SK-N-SH (cell line): ENCODE measurements around the gene BBX. TPM values are rescaled to one million over a fixed set of nuclear protein-coding genes. Genes with fewer than 3 reads are reported as not detected.

Source experiments
- CTCF ChIA-PET: fragments of 300-600, 350-600 bp; formaldehyde crosslinking; extraction: SDS; loops from one replicate; lab custom pipeline; 2021; lab: Yijun Ruan, JAX
- POLR2A ChIA-PET: fragments of 350-600 bp; sonication (Branson Sonifier 250); formaldehyde crosslinking; extraction: SDS; loops from one replicate; lab custom pipeline; 2020; ENCODE audit warnings: antibody characterized with exemption, inconsistent platforms; lab: Yijun Ruan, JAX
- DNase-seq: peaks from one replicate; pipeline ENCODE4 v3.0.0; 2012
- H2AFZ ChIP-seq: fragments of 200-600 bp; sonication (generic); 2 replicates; pipeline ENCODE4 v1.8.1; 2016; ENCODE audit warnings: antibody characterized with exemption, mild to moderate bottlenecking, low read depth
- H3F3A ChIP-seq: fragments of 200-600 bp; sonication (generic); replicated peaks from 2 replicates; pipeline ENCODE3; 2016; ENCODE audit warnings: antibody characterized with exemption, mild to moderate bottlenecking; ENCODE audit not compliant: insufficient read depth
- H3K27ac ChIP-seq, 2 experiments: fragments of 200-500 bp in 1 of 2; fragments of 200-600 bp in 1 of 2; sonication (Bioruptor generic) in 1 of 2; sonication (generic), shearing (Covaris generic) in 1 of 2; 2 replicates each; pipeline versions ENCODE4 v1.5.1 to v1.6.1; 2014 to 2016; ENCODE audit warnings: low read depth in 2 of 2, inconsistent platforms in 1 of 2, low read length in 1 of 2, mild to moderate bottlenecking in 1 of 2, mixed read lengths in 1 of 2
- H3K27me3 ChIP-seq: fragments of 200-600 bp; sonication (generic), shearing (Covaris generic); 2 replicates; pipeline ENCODE4 v1.6.1; 2016; ENCODE audit warnings: mixed run types; ENCODE audit not compliant: insufficient read depth
- H3K36me3 ChIP-seq, 2 experiments: fragments of 200-500 bp in 1 of 2; fragments of 200-600 bp in 1 of 2; sonication (Bioruptor generic) in 1 of 2; sonication (generic) in 1 of 2; replicated peaks in 1 of 2; 2 replicates each; pipeline versions ENCODE3 to v1.5.1; 2014 to 2016; ENCODE audit warnings: low read length in 1 of 2, mild to moderate bottlenecking in 1 of 2; ENCODE audit not compliant: insufficient read depth in 2 of 2, control insufficient read depth in 1 of 2
- H3K4me1 ChIP-seq, 2 experiments: fragments of 200-500 bp in 1 of 2; fragments of 200-600 bp in 1 of 2; sonication (Bioruptor generic) in 1 of 2; sonication (generic), shearing (Covaris generic) in 1 of 2; 2 replicates each; pipeline versions ENCODE4 v1.5.1 to v1.6.1; 2014 to 2016; ENCODE audit warnings: low read depth in 1 of 2, low read length in 1 of 2, mixed run types in 1 of 2; ENCODE audit not compliant: insufficient read depth in 2 of 2, control insufficient read depth in 1 of 2
- H3K4me2 ChIP-seq: fragments of 200-600 bp; sonication (generic), shearing (Covaris generic); 2 replicates; pipeline ENCODE4 v1.6.1; 2017; ENCODE audit warnings: mixed run types
- H3K4me3 ChIP-seq, 2 experiments: fragments of 200-500 bp in 1 of 2; fragments of 200-600 bp in 1 of 2; sonication (Bioruptor generic) in 1 of 2; sonication (generic), shearing (Covaris generic) in 1 of 2; 2 replicates each; pipeline versions ENCODE4 v1.5.1 to v1.8.1; 2014 to 2016; ENCODE audit warnings: low read depth in 2 of 2, inconsistent platforms in 1 of 2, low read length in 1 of 2, mild to moderate bottlenecking in 1 of 2, mixed read lengths in 1 of 2, moderate library complexity in 1 of 2
- H3K79me2 ChIP-seq: fragments of 200-600 bp; sonication (generic); 2 replicates; pipeline ENCODE4 v1.8.1; 2017; ENCODE audit warnings: mild to moderate bottlenecking; ENCODE audit not compliant: insufficient read depth
- H3K9ac ChIP-seq: fragments of 200-600 bp; sonication (generic); 2 replicates; pipeline ENCODE4 v1.6.1; 2017; ENCODE audit warnings: mixed run types
- H3K9me2 ChIP-seq: fragments of 200-600 bp; sonication (generic); 2 replicates; pipeline ENCODE4 v1.6.1; 2017; ENCODE audit warnings: mixed run types
- H3K9me3 ChIP-seq: fragments of 200-600 bp; sonication (generic); 2 replicates; pipeline ENCODE4 v1.6.1; 2017; ENCODE audit warnings: mixed run types, mild to moderate bottlenecking, moderate library complexity
- H4K20me1 ChIP-seq: fragments of 200-600 bp; sonication (generic); 2 replicates; pipeline ENCODE4 v1.6.1; 2017; ENCODE audit warnings: mild to moderate bottlenecking, mixed run types; ENCODE audit not compliant: insufficient read depth
- EZH2phosphoT487 ChIP-seq: fragments of 200-600 bp; sonication (generic); IDR thresholded peaks from 2 replicates; pipeline ENCODE4 v1.6.1; 2017; ENCODE audit warnings: low read depth, mixed run types, mild to moderate bottlenecking, antibody characterized with exemption, moderate library complexity, borderline replicate concordance
- FOSL2 ChIP-seq: IDR thresholded peaks from 2 replicates; pipeline ENCODE4 v1.4.0; 2012; ENCODE audit warnings: low read depth, mild to moderate bottlenecking, moderate library complexity, borderline replicate concordance
- FOXM1 ChIP-seq: IDR thresholded peaks from 2 replicates; pipeline ENCODE4 v1.4.0; 2012; ENCODE audit warnings: low read depth, mild to moderate bottlenecking
- GABPA ChIP-seq: IDR thresholded peaks from 2 replicates; pipeline ENCODE4 v1.4.0; 2012; ENCODE audit warnings: low read depth, mild to moderate bottlenecking
- GATA2 ChIP-seq: sonication (generic); formaldehyde crosslinking; IDR thresholded peaks from 2 replicates; pipeline ENCODE4 v1.5.0; 2020; ENCODE audit warnings: mild to moderate bottlenecking, missing genetic modification reagents
- MXI1 ChIP-seq: IDR thresholded peaks from 2 replicates; pipeline ENCODE4 v1.6.1; 2012; ENCODE audit warnings: mild to moderate bottlenecking, low read depth, low read length, improper control_type of control experiment
- PBX3 ChIP-seq: IDR thresholded peaks from 2 replicates; pipeline ENCODE4; 2012
- RCOR1 ChIP-seq: fragments of 150-350 bp; IDR thresholded peaks from 2 replicates; pipeline ENCODE4 v1.6.1; 2017; ENCODE audit warnings: antibody characterized with exemption, low read length
- REST ChIP-seq: IDR thresholded peaks from 2 replicates; pipeline ENCODE4 v1.6.1; 2012; ENCODE audit warnings: mild to moderate bottlenecking, low read depth, low read length, moderate library complexity
- RXRA ChIP-seq: IDR thresholded peaks from 2 replicates; pipeline ENCODE4 v1.4.0; 2012; ENCODE audit warnings: low read depth, mild to moderate bottlenecking, borderline replicate concordance
- TAF1 ChIP-seq: IDR thresholded peaks from 2 replicates; pipeline ENCODE4 v1.6.1; 2012; ENCODE audit warnings: low read depth, mild to moderate bottlenecking, low read length, moderate library complexity, borderline replicate concordance
- WGBS: methylation state at CpG from one replicate; pipeline ENCODE4 v1.1.6; 2017; ENCODE audit warnings: low lambda C conversion rate; 5-methylcytosine and 5-hydroxymethylcytosine counted together
- polyA plus RNA-seq, 3 experiments: library from polyadenylated mRNA; depleted of rRNA; stranded (reverse); fragments of >200 nt; gene quantifications; 2 replicates each; pipeline ENCODE4 v1.2.3, GENCODE V29; 2012

BBX gene
- polyA plus RNA-seq, 1 of the 3 experiments (the other 2 are of a cell fraction) = 14.2 TPM

GRCh38 chr3:107629566-107629965, 106.8 kb downstream of the BBX start:
- Histone ChIP-seq H2AFZ (no peak overlapping the region), H4K20me1 (no peaks in the 10 kb centered on the region), H3K9ac (no peak overlapping the region), H3K27ac (no peak overlapping the region), H3K9me3 (no peaks in the 10 kb centered on the region), H3K27me3 (no peaks in the 10 kb centered on the region), H3K4me3 (no peak overlapping the region), H3K4me2 (no peak overlapping the region), H3K4me1 (peaks cover 9 to 10% of the 10 kb centered on the region in 2 experiments), H3K79me2 (no peaks in the 10 kb centered on the region), H3K36me3 (no peaks in the 10 kb centered on the region), H3F3A (peaks cover 7% of the 10 kb centered on the region), H3K9me2 (no peaks in the 10 kb centered on the region)
- POLR2A ChIA-PET = no interaction called here
- TF ChIP-seq EZH2phosphoT487 (no peak), FOXM1 (no peak), GATA2 (no peak), TAF1 (no peak), RXRA (no peak)
- WGBS = 95% methylated on average over 4 of the region's 4 CpGs
- CTCF ChIA-PET = interaction anchor here (1.3 to 2.4 kb wide), 3 partner anchors 8 to 47 kb away, joined by 4 to 9 read pairs (median 9); no protein-coding TSS in a partner anchor
- no peak for DNase-seq

GRCh38 chr3:107630779-107631178, 108.0 kb downstream of the BBX start:
- no peak for DNase-seq
- POLR2A ChIA-PET = no interaction called here
- CTCF ChIA-PET = interaction anchor here (0.8 to 2.4 kb wide), 3 partner anchors 14 to 57 kb away, joined by 3 to 9 read pairs (median 4); no protein-coding TSS in a partner anchor
- no peak for TF ChIP-seq RCOR1
- TF ChIP-seq GABPA = no peak
- 0 out of 2 replicates have a peak, but pooled peaks have one; percentile 32 for TF ChIP-seq PBX3
- TF ChIP-seq MXI1 = no peak
- no peak for TF ChIP-seq REST
- no peak for TF ChIP-seq FOSL2
- H3K9ac ChIP-seq = no peak overlapping the region
- peaks cover 7% of the 10 kb centered on the region for H3F3A ChIP-seq
- H3K9me2 ChIP-seq = no peaks in the 10 kb centered on the region
- H3K4me3 ChIP-seq = no peak overlapping the region
- H3K4me1 ChIP-seq = peaks cover 9 to 10% of the 10 kb centered on the region in 2 experiments
- no peak overlapping the region for H2AFZ ChIP-seq
- H3K4me2 ChIP-seq = no peak overlapping the region
- no peaks in the 10 kb centered on the region for H3K27me3 ChIP-seq
- no peaks in the 10 kb centered on the region for H3K36me3 ChIP-seq
- no peaks in the 10 kb centered on the region for H4K20me1 ChIP-seq
- no peaks in the 10 kb centered on the region for H3K9me3 ChIP-seq
- H3K27ac ChIP-seq = peak overlapping the region in 1 of 2 experiments; percentile 12; a peak in 1 of 4 replicates
- H3K79me2 ChIP-seq = no peaks in the 10 kb centered on the region
